HEK293T (cell line): Measurements from ENCODE around the gene BFSP1.

Experiments
- CTCF ChIA-PET: fragments of 350-600 bp; formaldehyde crosslinking; extraction: SDS; loops from one replicate; lab custom pipeline; 2021; ENCODE audit warnings: antibody characterized with exemption, inconsistent platforms; lab: Yijun Ruan, JAX
- POLR2A ChIA-PET: fragments of 350-600 bp; formaldehyde crosslinking; extraction: SDS; loops from one replicate; lab custom pipeline; 2020; ENCODE audit warnings: antibody characterized with exemption, inconsistent platforms; lab: Yijun Ruan, JAX
- DNase-seq: peaks from one replicate; pipeline ENCODE4 v3.0.0; 2012; ENCODE audit warnings: mixed read lengths; ENCODE audit errors: extremely low spot score
- ARNT ChIP-seq: fragments of 450-650 bp; IDR thresholded peaks from 2 replicates; pipeline ENCODE4 v1.6.1; 2017; ENCODE audit warnings: mild to moderate bottlenecking
- BHLHE40 ChIP-seq: fragments of 450-650 bp; IDR thresholded peaks from 2 replicates; pipeline ENCODE4 v1.6.1; 2016; ENCODE audit warnings: mild to moderate bottlenecking, moderate library complexity, borderline replicate concordance
- CTBP1 ChIP-seq: fragments of 450-650 bp; IDR thresholded peaks from 2 replicates; pipeline ENCODE4 v1.6.1; 2016; ENCODE audit warnings: borderline replicate concordance
- ELF4 ChIP-seq: fragments of 450-650 bp; IDR thresholded peaks from 2 replicates; pipeline ENCODE4 v1.6.1; 2017; ENCODE audit warnings: antibody characterized with exemption
- FOXA1 ChIP-seq: fragments of 450-650 bp; IDR thresholded peaks from 2 replicates; pipeline ENCODE4 v1.6.1; 2016; ENCODE audit warnings: mild to moderate bottlenecking
- FOXK2 ChIP-seq: fragments of 450-650 bp; IDR thresholded peaks from 2 replicates; pipeline ENCODE4 v1.6.1; 2016; ENCODE audit warnings: mild to moderate bottlenecking
- FOXM1 ChIP-seq: fragments of 450-650 bp; IDR thresholded peaks from 2 replicates; pipeline ENCODE4 v1.6.1; 2017; ENCODE audit warnings: mild to moderate bottlenecking, borderline replicate concordance
- HDGF ChIP-seq: fragments of 450-650 bp; IDR thresholded peaks from 2 replicates; pipeline ENCODE4 v1.6.1; 2017; ENCODE audit warnings: antibody characterized with exemption, borderline replicate concordance
- L3MBTL2 ChIP-seq: fragments of 450-650 bp; conservative IDR thresholded peaks from 2 replicates; pipeline ENCODE4 v1.6.1; 2016; ENCODE audit warnings: mild to moderate bottlenecking
- LEF1 ChIP-seq: fragments of 450-650 bp; IDR thresholded peaks from 2 replicates; pipeline ENCODE4 v1.6.1; 2017; ENCODE audit warnings: mild to moderate bottlenecking, borderline replicate concordance
- NFRKB ChIP-seq: fragments of 450-650 bp; IDR thresholded peaks from 2 replicates; pipeline ENCODE4 v1.6.1; 2016; ENCODE audit warnings: mild to moderate bottlenecking, moderate library complexity
- SP1 ChIP-seq: fragments of 450-650 bp; IDR thresholded peaks from 2 replicates; pipeline ENCODE4 v1.6.1; 2017
- SUZ12 ChIP-seq: fragments of 450-650 bp; IDR thresholded peaks from 2 replicates; pipeline ENCODE4 v1.6.1; 2016; ENCODE audit warnings: mild to moderate bottlenecking
- TARDBP ChIP-seq: fragments of 450-650 bp; IDR thresholded peaks from 2 replicates; pipeline ENCODE4 v1.6.1; 2016
- ZNF384 ChIP-seq: fragments of 450-650 bp; IDR thresholded peaks from 2 replicates; pipeline ENCODE4 v1.6.1; 2016
- TF ChIP-seq, protein P1 (sequence below): fragments of 450-650 bp; IDR thresholded peaks from 2 replicates; pipeline ENCODE4 v1.6.1; 2016

Gene BFSP1

GRCh38 chr20:17481661-17482060 is 49.5 kb downstream of the BFSP1 start:
- DNase-seq: no peak
- no peak for TF ChIP-seq BHLHE40
- TF ChIP-seq FOXK2: no peak
- no peak for TF ChIP-seq ARNT
- TF ChIP-seq L3MBTL2: no peak
- TF ChIP-seq, protein P1, sequence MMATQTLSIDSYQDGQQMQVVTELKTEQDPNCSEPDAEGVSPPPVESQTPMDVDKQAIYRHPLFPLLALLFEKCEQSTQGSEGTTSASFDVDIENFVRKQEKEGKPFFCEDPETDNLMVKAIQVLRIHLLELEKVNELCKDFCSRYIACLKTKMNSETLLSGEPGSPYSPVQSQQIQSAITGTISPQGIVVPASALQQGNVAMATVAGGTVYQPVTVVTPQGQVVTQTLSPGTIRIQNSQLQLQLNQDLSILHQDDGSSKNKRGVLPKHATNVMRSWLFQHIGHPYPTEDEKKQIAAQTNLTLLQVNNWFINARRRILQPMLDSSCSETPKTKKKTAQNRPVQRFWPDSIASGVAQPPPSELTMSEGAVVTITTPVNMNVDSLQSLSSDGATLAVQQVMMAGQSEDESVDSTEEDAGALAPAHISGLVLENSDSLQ: no peak
- no peak for TF ChIP-seq HDGF
- TF ChIP-seq ELF4: no peak
- no peak for TF ChIP-seq SUZ12
- no peak for TF ChIP-seq FOXM1
- TF ChIP-seq FOXA1: no peak
- no peak for TF ChIP-seq NFRKB
- no peak for TF ChIP-seq TARDBP
- no peak for TF ChIP-seq CTBP1
- no peak for TF ChIP-seq SP1
- TF ChIP-seq ZNF384: no peak
- TF ChIP-seq LEF1: no peak
- ChIA-PET POLR2A (no interaction called here), CTCF (no interaction called here)

DNA sequence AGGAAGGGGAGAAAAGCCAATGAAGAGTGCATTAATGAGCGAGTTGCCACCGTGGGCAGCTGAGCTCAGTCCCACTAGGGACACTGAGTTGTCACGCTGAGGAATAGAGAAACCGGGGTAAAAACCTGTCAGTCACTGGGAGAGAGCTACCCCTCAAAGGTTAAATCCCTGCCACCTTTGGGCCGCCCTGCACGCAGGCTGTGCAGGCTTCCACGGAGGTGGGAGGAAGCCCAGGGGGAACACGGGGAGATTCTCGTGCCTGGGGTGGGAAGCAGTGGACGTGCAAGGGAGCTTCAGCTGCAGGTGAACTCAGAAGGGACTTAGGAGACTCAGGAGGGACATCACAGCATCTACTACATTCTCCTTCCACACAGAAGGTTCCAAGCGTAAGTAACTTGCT is 50.5 kb downstream of the BFSP1 start:
- POLR2A ChIA-PET: no interaction called here

GRCh38 chr20:17479063-17479657 is 52.0 kb downstream of the BFSP1 start:
- no peak for TF ChIP-seq FOXK2
- no peak for TF ChIP-seq ARNT
- TF ChIP-seq, protein P1: no peak
- no peak for TF ChIP-seq ZNF384
- TF ChIP-seq CTBP1: no peak
- no peak for TF ChIP-seq SP1
- TF ChIP-seq L3MBTL2: no peak
- no peak for TF ChIP-seq BHLHE40
- no peak for TF ChIP-seq FOXM1
- ChIA-PET POLR2A (no interaction called here), CTCF (no interaction called here)
- no peak for DNase-seq

More for the DNA sequence above, 50.5 kb downstream of the BFSP1 start:
- CTCF ChIA-PET: no interaction called here
- no peak for DNase-seq
- TF ChIP-seq ELF4: no peak
- TF ChIP-seq, protein P1: no peak
- TF ChIP-seq HDGF: no peak
- no peak for TF ChIP-seq ARNT
- TF ChIP-seq LEF1: no peak
- TF ChIP-seq CTBP1: no peak
- TF ChIP-seq BHLHE40: no peak

DNA sequence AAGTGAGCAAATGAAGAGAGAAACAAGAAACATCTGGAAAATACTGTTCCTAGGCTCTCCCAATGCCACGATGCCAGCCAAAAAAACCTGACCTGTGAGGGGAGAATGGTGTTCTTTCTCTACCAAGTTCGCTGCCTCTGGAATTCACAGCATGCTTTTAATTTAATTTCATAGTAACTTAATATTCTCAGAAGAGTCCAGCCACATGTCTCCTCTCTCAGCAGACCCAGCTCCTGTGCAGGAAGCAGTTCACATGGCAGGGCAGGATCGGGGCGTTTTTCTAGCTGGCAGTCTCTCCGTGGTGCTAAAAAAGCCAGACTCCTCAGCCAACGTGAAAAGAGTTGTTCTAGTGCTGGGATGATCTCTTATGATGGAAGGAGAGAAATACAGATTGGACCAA is 57.5 kb downstream of the BFSP1 start:
- TF ChIP-seq LEF1 (no peak), NFRKB (no peak), ARNT (no peak), ELF4 (no peak), TARDBP (no peak), L3MBTL2 (no peak), ZNF384 (no peak), BHLHE40 (no peak), SP1 (no peak), FOXK2 (no peak), SUZ12 (no peak), CTBP1 (no peak), HDGF (no peak), FOXM1 (no peak), FOXA1 (no peak)
- TF ChIP-seq, protein P1: no peak
- CTCF ChIA-PET: interaction anchor here (0.7 kb wide), 1 partner anchor 210 kb away, joined by 3 read pairs; no protein-coding TSS in a partner anchor
- POLR2A ChIA-PET: no interaction called here
- DNase-seq: no peak

DNA sequence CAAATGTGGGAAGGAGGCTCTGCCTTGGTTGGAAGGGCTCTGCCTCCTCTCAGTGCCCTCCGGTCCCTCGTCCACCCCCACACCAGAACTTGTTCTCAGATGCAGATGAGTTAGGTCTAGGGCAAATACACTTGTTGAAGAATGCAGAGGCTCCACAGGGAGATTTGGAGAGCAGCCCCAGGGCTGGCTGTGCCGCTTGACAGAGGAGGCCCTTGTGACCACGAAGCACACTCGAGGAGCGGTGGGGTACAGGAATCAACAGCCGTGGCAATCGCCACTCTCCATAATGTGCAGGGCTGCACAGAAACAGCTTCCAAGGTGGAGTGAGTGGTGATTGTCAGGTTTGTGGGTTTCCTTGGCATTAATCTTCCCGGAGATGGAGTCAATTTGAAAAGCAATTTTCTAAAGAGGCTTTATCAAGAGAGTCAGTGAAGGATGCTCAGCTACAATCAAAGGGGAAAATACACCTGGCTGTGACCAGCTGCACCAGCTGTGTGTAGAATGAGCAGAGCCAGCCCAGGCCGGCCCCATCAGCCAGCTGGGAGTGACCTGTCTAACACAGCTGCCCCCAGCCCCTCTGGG is 59.5 kb downstream of the BFSP1 start:
- ChIA-PET POLR2A (no interaction called here), CTCF (no interaction called here)
- DNase-seq: no peak
- TF ChIP-seq LEF1: no peak
- no peak for TF ChIP-seq ARNT
- no peak for TF ChIP-seq ELF4
- no peak for TF ChIP-seq HDGF
- no peak for TF ChIP-seq FOXK2
- TF ChIP-seq TARDBP: no peak
- no peak for TF ChIP-seq FOXA1
- no peak for TF ChIP-seq CTBP1
- TF ChIP-seq L3MBTL2: no peak
- TF ChIP-seq FOXM1: no peak
- TF ChIP-seq, protein P1: no peak
- TF ChIP-seq SP1: no peak
- no peak for TF ChIP-seq ZNF384
- no peak for TF ChIP-seq BHLHE40
- TF ChIP-seq SUZ12: no peak
- no peak for TF ChIP-seq NFRKB
